Measurements from ENCODE around the gene CMTR1.

Gene CMTR1

DNA sequence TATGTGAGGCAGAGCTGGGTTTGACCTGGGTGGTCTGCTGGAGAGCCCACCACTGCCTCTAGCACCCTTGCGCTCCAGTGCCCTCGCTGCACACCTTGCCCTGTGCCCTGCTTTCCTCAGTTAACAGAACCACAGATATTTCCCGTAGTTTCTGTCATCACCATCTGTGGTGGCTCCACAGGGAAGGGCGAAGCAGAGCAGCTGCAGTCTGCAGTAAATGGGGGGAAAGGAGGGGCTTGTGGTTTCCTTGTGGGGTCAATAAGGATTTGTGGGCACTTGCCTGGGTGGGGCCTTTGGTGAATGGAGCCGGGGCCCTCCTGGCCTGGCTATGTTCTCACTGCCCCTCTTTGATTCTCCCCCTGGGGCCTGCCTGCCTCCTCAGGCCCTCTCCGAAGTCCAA, 87.9 kb downstream of the CMTR1 start:
- H3K4me3 ChIP-seq (ENCODE audit: low read length) = no peak overlapping the region
- TF ChIP-seq, protein P1, sequence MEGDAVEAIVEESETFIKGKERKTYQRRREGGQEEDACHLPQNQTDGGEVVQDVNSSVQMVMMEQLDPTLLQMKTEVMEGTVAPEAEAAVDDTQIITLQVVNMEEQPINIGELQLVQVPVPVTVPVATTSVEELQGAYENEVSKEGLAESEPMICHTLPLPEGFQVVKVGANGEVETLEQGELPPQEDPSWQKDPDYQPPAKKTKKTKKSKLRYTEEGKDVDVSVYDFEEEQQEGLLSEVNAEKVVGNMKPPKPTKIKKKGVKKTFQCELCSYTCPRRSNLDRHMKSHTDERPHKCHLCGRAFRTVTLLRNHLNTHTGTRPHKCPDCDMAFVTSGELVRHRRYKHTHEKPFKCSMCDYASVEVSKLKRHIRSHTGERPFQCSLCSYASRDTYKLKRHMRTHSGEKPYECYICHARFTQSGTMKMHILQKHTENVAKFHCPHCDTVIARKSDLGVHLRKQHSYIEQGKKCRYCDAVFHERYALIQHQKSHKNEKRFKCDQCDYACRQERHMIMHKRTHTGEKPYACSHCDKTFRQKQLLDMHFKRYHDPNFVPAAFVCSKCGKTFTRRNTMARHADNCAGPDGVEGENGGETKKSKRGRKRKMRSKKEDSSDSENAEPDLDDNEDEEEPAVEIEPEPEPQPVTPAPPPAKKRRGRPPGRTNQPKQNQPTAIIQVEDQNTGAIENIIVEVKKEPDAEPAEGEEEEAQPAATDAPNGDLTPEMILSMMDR (conservative IDR thresholded peaks at IDR 0.05; ENCODE audit: low read length) = no peak
- no peak for DNase-seq (ENCODE audit: low read depth)

GRCh38 chr6:37521674-37522073, 88.7 kb downstream of the CMTR1 start:
- TF ChIP-seq, protein P1 (conservative IDR thresholded peaks at IDR 0.05; ENCODE audit: low read length) = no peak
- no peak overlapping the region for H3K4me3 ChIP-seq (ENCODE audit: low read length)
- DNase-seq (ENCODE audit: low read depth) = no peak

GRCh38 chr6:37522836-37523235, 89.8 kb downstream of the CMTR1 start:
- no peak for DNase-seq (ENCODE audit: low read depth)
- TF ChIP-seq, protein P1 (conservative IDR thresholded peaks at IDR 0.05; ENCODE audit: low read length) = no peak
- H3K4me3 ChIP-seq (ENCODE audit: low read length) = no peak overlapping the region

DNA sequence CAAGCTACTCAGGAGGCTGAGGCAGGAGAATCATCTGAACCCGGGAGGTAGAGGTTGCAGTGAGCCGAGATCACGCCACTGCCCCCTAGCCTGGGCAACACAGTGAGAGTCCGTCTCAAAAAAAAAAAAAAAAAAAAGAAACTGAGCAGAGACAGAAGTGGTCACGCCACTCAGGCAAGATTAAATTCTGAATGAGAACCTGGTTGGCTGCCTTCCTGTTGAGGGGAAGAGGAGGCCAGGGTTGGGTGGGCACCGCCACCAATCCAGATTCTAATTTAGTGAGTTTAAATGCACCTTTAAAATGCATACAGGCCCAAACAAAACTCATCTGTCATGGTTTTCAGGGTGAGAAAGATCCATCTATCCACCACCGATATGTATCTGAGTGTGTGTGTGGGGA, 90.4 kb downstream of the CMTR1 start:
- TF ChIP-seq, protein P1 (conservative IDR thresholded peaks at IDR 0.05; ENCODE audit: low read length) = no peak
- no peak for DNase-seq (ENCODE audit: low read depth)

GRCh38 chr6:37524025-37524969, 91.3 kb downstream of the CMTR1 start:
- H3K4me3 ChIP-seq (ENCODE audit: low read length) = no peak overlapping the region
- no peak for DNase-seq (ENCODE audit: low read depth)
- TF ChIP-seq, protein P1 (conservative IDR thresholded peaks at IDR 0.05; ENCODE audit: low read length) = no peak

More for the DNA sequence above, 90.4 kb downstream of the CMTR1 start:
- H3K4me3 ChIP-seq (ENCODE audit: low read length) = no peak overlapping the region

DNA sequence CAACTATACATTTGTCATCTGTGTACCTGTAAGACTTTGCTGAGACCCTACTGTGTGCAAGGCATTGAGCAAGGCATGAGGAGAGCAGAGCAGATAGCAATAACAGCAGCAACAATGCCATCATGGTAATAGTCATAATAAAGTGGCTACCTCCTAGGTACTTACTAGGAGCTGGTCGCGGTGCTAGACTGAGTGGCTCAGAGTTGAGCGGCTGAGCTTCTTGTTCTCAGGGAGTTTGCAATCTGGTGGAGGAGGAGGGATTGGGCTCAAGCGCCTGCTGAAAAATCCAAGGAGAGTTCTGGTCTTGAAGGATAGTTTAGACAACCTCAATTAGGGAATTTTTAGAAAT, 91.9 kb downstream of the CMTR1 start:
- no peak for DNase-seq (ENCODE audit: low read depth)
- TF ChIP-seq, protein P1 (conservative IDR thresholded peaks at IDR 0.05; ENCODE audit: low read length) = no peak
- no peak overlapping the region for H3K4me3 ChIP-seq (ENCODE audit: low read length)
